Cardiac muscle cell (in vitro differentiated cells and primary cell): ENCODE measurements around the gene POSTN. TPM values are rescaled to one million over a fixed set of nuclear protein-coding genes. Genes with fewer than 3 reads are reported as not detected.
"Not testable (repeated sequence)": the region's sequence is repeated elsewhere in the genome, so short reads cannot be mapped to it uniquely, and the experiment has no call there.

ENCODE experiments used
- DNase-seq, 2 donors: peaks; one replicate each; pipeline versions ENCODE4 v3.0.0 to v3.0.0-alpha.2; 2010 to 2017; ENCODE audit warnings: low read depth in 1 of 2, low spot score in 1 of 2
- H3K27ac ChIP-seq: fragments of 200-600 bp; sonication (generic); 2 replicates; pipeline ENCODE4 v1.5.1; 2016
- H3K27me3 ChIP-seq: fragments of 200-600 bp; sonication (generic); 2 replicates; pipeline ENCODE4 v1.6.0; 2016; ENCODE audit warnings: control low read depth
- H3K36me3 ChIP-seq: fragments of 200-600 bp; sonication (generic); 2 replicates; pipeline ENCODE4 v1.5.1; 2016; ENCODE audit warnings: control low read depth
- H3K4me1 ChIP-seq: fragments of 200-600 bp; sonication (generic); 2 replicates; pipeline ENCODE4 v1.8.1; 2017; ENCODE audit warnings: low read depth, mild to moderate bottlenecking, mixed run types
- H3K4me3 ChIP-seq: fragments of 200-600 bp; sonication (generic); 2 replicates; pipeline ENCODE4 v1.5.1; 2016; ENCODE audit warnings: mild to moderate bottlenecking
- H3K9me3 ChIP-seq: fragments of 200-600 bp; sonication (generic); 2 replicates; pipeline ENCODE4 v1.5.1; 2017; ENCODE audit warnings: low read depth, mild to moderate bottlenecking, control low read depth
- polyA plus RNA-seq: library from polyadenylated mRNA; unstranded; fragments of >200 nt; fragmentation: Nextera tagmentation; extraction: Ambion mirVana; gene quantifications from 2 replicates; pipeline ENCODE4 v1.2.1, GENCODE V29; 2016
- total RNA-seq: library from RNA; depleted of rRNA; stranded (reverse); fragments of >200 nt; gene quantifications from 2 replicates; pipeline ENCODE4 v1.2.3, GENCODE V29; 2016
- TF ChIP-seq, protein P1 (sequence below): IDR thresholded peaks from 2 replicates; pipeline ENCODE4 v1.5.1; 2012; ENCODE audit warnings: low read depth, mild to moderate bottlenecking, low read length

Gene POSTN
- total and polyA plus RNA-seq, 2 experiments from 2014 or later = 4.0 to 5.1 TPM

- TF ChIP-seq, protein P1, sequence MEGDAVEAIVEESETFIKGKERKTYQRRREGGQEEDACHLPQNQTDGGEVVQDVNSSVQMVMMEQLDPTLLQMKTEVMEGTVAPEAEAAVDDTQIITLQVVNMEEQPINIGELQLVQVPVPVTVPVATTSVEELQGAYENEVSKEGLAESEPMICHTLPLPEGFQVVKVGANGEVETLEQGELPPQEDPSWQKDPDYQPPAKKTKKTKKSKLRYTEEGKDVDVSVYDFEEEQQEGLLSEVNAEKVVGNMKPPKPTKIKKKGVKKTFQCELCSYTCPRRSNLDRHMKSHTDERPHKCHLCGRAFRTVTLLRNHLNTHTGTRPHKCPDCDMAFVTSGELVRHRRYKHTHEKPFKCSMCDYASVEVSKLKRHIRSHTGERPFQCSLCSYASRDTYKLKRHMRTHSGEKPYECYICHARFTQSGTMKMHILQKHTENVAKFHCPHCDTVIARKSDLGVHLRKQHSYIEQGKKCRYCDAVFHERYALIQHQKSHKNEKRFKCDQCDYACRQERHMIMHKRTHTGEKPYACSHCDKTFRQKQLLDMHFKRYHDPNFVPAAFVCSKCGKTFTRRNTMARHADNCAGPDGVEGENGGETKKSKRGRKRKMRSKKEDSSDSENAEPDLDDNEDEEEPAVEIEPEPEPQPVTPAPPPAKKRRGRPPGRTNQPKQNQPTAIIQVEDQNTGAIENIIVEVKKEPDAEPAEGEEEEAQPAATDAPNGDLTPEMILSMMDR = no peak
- H3K9me3 ChIP-seq = no peaks in the 10 kb centered on the region
- H3K27ac ChIP-seq = no peak overlapping the region
- H3K36me3 ChIP-seq = no peaks in the 10 kb centered on the region
- DNase-seq = no peak
- H3K4me3 ChIP-seq = no peak overlapping the region
- H3K4me1 ChIP-seq = no peaks in the 10 kb centered on the region
- H3K27me3 ChIP-seq = no peaks in the 10 kb centered on the region
Measured at GRCh38 chr13:37585541-37585940, 13.0 kb downstream of the POSTN start.

- Histone ChIP-seq H3K27me3 (no peaks in the 10 kb centered on the region), H3K36me3 (no peaks in the 10 kb centered on the region), H3K4me3 (no peak overlapping the region), H3K4me1 (no peaks in the 10 kb centered on the region), H3K27ac (no peak overlapping the region), H3K9me3 (no peaks in the 10 kb centered on the region)
- TF ChIP-seq, protein P1 = no peak
- no peak for DNase-seq
Measured at GRCh38 chr13:37576601-37577000, 22.0 kb downstream of the POSTN start.

DNA sequence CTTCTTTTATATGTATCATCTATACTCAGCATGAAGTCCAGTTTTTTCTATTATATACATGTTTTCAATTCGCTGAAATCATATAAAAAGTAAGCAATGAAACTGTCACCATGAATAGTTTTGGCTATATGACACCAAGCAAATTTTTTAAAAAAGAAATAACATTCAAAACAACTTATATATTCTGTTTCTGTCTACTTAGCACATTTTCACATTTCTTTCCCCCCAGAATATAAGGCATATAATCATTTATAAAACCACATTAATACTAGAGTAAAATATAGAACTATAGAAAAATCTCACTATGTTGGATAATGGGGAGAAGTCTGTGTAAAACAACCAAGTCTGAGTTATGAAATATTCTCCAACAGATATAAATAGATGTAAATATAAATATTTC is 33.1 kb downstream of the POSTN start:
- no peak overlapping the region for H3K4me3 ChIP-seq
- H3K36me3 ChIP-seq = no peaks in the 10 kb centered on the region
- no peaks in the 10 kb centered on the region for H3K27me3 ChIP-seq
- H3K4me1 ChIP-seq = no peaks in the 10 kb centered on the region
- no peak for DNase-seq
- TF ChIP-seq, protein P1 = no peak
- no peak overlapping the region for H3K27ac ChIP-seq
- H3K9me3 ChIP-seq = no peaks in the 10 kb centered on the region

GRCh38 chr13:37561031-37561430 is 37.5 kb downstream of the POSTN start:
- DNase-seq = no peak
- Histone ChIP-seq H3K36me3 (no peaks in the 10 kb centered on the region), H3K27me3 (no peaks in the 10 kb centered on the region), H3K4me1 (no peaks in the 10 kb centered on the region), H3K27ac (no peak overlapping the region), H3K9me3 (no peaks in the 10 kb centered on the region), H3K4me3 (no peak overlapping the region)
- TF ChIP-seq, protein P1 = no peak

DNA sequence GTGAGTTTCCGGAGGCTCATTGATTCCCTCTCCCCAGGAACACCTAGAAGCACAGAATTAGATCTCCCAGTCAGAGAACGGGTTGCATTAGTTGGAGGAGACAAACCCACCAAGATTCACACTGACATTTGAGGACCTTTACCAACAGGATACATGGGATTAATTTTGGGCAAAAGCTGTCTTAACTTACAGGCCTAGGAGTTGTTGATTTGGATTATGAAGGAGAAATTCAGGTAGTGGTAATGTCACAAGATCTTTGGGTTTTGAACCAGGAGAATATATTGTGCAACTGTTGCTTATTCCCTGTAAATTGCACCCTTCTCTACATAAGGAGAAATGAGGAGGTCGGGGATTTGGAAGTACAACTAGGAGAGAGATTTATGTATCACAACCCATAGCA is 38.0 kb downstream of the POSTN start:
- TF ChIP-seq, protein P1 = no peak
- Histone ChIP-seq H3K9me3 (no peaks in the 10 kb centered on the region), H3K27ac (no peak overlapping the region), H3K4me3 (no peak overlapping the region), H3K36me3 (no peaks in the 10 kb centered on the region), H3K27me3 (no peaks in the 10 kb centered on the region), H3K4me1 (no peaks in the 10 kb centered on the region)
- no peak for DNase-seq

DNA sequence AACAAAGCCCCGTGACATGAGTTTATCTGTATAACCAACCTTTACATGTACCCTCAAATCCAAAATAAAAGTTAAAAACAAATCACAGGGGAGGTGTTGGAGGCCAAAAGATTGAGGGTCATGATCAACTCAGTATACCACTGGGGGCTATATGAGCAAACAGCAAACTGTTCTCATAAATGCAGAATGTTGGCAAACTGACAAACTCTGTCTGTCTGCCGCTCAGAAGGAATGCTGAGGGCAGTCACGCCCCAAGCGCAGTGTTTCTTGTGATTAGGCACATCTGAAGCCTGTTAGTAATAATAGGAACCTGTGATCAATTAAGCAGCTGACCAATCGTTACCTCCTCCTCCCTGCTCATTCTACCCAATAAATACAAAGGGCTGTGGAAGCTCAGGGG is 39.8 kb downstream of the POSTN start:
- H3K4me1 ChIP-seq, DNase-seq, H3K9me3 ChIP-seq, H3K27ac ChIP-seq, H3K4me3 ChIP-seq, H3K36me3 ChIP-seq, H3K27me3 ChIP-seq: not testable (repeated sequence)
